Fibroblast of the conjunctiva (primary cell): ENCODE measurements around the gene COASY.
A peak's percentile ranks its signal among the peaks of the same experiment; 100 is the strongest.
"Not testable (repeated sequence)": the region's sequence is repeated elsewhere in the genome, so short reads cannot be mapped to it uniquely, and the experiment has no call there.

ENCODE experiments used
- DNase-seq: peaks from one replicate; pipeline ENCODE4 v3.0.0-alpha.2; 2010; ENCODE audit warnings: low read depth

Gene COASY

DNA sequence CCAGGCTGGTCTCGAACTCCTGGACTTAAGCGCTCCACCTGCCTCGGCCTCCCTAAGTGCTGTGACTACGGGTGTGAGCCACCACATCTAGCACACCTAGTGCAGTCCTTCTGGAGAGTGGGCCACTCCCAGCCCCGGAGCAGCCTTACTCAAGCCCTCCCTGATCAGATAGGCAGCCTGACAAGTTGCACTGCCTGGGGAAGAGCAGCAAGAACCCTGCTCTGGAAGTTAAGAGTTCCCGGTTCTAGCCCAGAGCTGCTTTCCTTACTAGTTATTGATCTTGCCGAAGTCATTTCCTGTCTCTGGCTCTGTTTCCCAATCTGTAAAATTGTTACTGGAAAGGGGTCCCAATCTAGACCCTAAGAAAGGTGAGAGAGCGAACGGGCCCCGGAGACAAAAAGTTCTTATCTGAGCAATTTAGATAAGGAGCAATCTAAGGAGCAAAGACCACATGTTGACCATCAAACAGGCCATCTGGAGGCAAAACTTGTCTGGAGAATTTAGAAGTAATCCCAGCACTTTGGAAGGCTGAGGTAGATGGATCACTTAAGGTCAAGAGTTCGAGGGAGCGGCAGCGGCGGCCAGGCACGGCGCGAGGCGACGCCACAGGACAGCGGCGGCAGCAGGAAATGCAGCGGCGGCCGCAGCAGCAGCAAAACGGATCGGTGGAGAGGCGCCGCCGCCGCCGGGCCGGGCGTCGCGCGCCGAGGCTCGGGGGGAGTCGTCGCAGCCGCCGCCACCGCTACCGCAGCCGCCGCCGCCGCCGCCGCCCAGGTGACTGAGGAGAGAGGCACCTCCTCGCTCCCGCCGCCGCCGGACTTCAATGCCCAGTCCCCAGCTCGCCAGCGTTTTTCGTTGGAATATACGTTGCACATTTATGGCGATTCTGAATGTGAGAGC lies 30.2 kb upstream of the COASY start:
- DNase-seq, result no peak

DNA sequence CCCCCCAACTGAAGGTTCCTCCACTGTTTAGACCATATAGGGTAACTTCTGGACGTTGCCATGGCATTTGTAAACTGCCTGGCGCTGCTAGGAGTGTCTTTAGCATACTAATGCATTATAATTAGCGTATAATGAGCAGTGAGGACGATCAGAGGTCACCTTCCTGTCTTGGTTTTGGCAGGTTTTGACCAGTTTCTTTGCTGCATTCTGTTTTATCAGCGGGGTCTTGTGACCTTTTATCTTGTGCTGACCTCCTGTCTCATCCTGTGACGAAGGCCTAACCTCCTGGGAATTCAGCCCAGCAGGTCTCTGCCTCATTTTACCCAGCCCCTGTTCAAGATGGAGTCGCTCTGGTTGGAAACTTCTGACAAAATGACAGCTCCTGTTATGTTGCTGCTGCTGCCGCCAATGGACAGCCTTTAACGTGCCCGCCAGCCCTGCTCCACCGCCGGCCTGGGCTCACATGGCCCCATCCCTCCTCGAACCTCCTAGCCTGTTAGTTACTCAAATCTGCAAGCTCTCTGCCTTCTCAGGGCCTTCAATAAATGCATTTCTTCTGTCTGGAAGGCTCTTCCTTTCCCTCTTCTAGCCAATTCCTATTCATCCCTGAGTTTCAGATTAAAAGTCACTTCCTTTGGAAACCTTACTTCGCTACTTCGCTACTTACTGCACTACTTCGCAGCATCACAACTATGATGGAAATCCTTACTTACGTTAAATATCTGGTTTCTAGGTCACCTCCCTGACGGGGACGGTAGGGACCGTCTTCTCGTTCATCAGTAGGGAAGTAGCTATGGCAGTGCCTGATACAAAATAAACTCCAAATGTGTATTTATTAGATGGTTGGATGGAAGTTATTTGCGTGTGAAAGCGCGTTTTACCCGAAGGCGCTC lies 26.5 kb upstream of the COASY start:
- DNase-seq, result no peak

DNA sequence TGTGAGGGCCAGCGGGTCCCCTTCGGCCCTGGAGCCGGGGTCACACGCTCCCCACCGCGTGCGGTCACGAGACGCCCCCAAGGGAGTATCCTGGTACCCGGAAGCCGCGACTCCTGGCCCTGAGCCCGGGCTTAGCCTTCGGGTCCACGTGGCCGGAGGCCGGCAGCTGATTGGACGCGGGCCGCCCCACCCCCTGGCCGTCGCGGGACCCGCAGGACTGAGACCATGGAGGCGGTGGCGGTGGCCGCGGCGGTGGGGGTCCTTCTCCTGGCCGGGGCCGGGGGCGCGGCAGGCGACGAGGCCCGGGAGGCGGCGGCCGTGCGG lies 25.9 kb upstream of the COASY start, which contains the start of gene NAGLU:
NAGLU (plus strand) TSS at position 194 of the 324 bp plus-strand sequence; CDS start at position 226, 32 bp downstream.
- DNase-seq, result peak; percentile 65

DNA sequence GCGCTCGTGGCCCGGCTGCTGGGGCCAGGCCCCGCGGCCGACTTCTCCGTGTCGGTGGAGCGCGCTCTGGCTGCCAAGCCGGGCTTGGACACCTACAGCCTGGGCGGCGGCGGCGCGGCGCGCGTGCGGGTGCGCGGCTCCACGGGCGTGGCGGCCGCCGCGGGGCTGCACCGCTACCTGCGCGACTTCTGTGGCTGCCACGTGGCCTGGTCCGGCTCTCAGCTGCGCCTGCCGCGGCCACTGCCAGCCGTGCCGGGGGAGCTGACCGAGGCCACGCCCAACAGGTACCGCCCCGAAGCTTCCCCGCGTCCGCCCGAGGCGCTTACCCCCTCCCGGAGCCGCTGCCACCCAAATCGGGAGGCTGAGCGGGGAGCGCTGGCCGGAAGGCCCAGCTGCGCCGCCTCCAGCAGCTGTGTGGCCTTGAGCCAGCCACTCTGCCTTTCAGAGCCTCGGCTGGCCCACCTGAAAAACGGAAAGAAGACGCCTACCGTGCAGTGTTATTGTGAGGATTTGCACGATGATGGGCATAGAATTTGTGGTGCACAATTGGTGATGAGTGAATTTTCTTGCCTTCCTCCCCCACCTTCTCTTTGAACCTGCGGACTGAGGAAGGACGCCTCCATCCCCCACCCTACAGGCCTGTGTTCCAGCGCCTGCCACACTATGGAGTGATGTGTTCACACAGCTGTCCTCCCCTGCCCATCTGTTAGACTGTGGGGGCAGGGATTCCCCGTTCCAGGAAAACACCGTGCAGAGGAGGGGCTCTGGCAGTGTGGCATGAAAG lies 25.4 kb upstream of the COASY start:
- peak; percentile 66 for DNase-seq

DNA sequence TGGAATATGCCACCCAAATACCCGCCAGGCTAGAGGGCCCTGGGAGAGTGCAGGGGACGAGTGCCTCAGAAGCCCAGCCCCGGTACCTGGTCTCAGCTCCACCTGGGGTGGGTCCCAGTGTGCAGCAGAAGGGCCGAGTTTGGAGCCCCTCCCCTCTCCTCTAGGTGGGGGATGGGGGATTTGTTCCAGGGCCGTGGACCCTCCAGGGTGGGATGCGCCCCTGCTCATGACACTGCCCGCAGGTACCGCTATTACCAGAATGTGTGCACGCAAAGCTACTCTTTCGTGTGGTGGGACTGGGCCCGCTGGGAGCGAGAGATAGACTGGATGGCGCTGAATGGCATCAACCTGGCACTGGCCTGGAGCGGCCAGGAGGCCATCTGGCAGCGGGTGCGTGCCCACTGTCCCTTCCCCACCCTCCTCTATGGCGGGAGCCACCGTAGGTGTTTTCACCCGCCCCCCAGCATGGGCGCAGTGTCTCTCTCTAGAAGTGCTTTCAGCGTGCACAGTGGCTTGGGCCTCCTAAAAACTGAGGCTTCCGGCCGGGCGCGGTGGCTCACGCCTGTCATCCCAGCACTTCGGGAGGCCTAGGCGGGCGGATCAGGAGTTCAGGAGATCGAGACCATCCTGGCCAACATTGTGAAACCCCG lies 24.7 kb upstream of the COASY start:
- no peak for DNase-seq

DNA sequence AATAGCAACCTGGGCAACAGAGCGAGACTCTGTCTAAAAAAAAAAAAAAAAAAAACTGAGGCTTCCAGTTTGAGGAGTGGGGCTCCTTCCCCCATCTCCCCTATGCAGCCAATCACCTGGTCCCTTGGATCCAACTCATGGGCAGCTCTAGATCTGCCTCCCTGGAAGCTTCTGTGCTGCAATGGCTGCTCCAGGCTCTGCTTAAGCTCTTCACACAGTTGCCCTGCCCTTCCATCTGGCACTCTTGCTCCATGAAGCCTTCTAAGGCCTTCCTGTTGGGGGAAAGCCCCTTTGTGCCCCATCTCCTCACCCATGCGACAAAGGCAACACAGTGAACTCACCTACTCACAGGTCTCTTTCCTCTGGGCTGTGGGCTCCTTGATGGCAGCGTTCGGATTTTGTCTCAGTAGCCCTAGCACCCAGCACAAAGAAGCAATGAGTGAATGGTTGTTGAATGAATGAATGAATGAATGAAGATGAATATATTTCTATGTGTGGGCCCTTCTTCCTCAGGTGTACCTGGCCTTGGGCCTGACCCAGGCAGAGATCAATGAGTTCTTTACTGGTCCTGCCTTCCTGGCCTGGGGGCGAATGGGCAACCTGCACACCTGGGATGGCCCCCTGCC lies 24.0 kb upstream of the COASY start:
- DNase-seq, result no peak

DNA sequence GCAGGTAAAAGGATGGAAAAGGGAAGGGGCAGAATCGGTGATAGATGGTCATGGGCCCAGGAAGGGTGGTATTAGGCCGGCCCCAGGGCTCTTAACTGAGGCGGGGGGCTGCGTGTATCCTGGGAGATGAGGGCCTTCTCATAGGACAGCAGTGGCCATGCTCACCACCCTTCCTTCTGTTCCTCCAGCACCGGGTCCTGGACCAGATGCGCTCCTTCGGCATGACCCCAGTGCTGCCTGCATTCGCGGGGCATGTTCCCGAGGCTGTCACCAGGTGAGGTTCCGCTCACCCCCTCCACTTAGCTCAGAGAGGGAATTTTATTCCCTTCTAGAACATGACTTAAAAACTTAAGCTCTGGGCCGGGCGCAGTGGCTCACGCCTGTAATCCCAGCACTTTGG lies 23.5 kb upstream of the COASY start:
- DNase-seq, result no peak

DNA sequence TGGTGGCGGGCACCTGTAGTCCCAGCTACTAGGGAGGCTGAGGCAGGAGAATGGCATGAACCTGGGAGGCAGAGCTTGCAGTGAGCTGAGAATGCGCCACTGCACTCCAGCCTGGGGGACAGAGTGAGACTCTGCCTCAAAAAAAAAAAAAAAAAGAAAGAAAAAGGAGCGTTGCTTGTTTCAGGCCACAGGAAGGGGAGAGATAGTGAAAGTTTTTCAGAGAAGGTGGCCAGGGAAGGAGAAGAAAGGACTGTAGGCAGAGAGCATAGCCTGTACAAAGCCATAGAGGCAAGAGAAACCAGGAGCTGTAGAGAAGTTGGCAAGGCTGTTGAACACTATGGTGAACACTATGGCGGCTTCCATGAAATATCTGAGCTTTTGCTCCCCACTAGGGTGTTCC lies 21.4 kb upstream of the COASY start:
- DNase-seq, result not testable (repeated sequence)

DNA sequence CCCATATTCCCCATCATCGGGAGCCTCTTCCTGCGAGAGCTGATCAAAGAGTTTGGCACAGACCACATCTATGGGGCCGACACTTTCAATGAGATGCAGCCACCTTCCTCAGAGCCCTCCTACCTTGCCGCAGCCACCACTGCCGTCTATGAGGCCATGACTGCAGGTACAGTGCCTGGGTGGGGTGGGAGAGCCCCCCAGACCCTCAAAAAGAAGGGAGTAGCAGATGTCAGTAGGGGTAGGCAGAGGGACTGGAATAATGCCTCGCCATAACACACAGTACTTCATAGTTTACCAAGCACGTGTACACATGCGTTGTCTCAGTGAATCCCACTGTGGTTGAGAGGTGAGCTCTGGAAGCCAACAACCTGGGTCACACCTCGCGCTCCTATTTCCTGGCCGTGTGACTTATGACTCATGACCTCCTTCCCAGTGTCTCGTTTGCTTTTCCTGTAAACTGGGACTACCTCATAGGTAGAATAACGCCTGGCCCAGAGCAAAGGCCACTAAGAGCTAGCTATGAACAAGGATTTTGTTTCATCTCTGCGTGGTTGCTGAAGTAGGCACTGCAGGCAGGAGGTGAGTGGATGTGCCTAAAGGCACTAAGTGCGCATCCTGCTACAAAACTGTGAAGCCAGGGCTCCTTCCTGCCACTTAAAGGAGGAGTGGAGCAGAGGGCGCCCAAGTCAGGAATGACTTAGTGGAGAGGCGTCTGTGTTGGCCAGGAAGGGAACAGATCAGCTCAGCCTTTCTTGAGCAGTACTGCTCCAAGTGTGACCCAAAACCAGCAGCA lies 20.7 kb upstream of the COASY start:
- DNase-seq, result no peak

DNA sequence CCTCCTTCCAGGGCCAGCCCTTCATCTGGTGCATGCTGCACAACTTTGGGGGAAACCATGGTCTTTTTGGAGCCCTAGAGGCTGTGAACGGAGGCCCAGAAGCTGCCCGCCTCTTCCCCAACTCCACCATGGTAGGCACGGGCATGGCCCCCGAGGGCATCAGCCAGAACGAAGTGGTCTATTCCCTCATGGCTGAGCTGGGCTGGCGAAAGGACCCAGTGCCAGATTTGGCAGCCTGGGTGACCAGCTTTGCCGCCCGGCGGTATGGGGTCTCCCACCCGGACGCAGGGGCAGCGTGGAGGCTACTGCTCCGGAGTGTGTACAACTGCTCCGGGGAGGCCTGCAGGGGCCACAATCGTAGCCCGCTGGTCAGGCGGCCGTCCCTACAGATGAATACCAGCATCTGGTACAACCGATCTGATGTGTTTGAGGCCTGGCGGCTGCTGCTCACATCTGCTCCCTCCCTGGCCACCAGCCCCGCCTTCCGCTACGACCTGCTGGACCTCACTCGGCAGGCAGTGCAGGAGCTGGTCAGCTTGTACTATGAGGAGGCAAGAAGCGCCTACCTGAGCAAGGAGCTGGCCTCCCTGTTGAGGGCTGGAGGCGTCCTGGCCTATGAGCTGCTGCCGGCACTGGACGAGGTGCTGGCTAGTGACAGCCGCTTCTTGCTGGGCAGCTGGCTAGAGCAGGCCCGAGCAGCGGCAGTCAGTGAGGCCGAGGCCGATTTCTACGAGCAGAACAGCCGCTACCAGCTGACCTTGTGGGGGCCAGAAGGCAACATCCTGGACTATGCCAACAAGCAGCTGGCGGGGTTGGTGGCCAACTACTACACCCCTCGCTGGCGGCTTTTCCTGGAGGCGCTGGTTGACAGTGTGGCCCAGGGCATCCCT lies 18.5 kb upstream of the COASY start:
- DNase-seq, result no peak

DNA sequence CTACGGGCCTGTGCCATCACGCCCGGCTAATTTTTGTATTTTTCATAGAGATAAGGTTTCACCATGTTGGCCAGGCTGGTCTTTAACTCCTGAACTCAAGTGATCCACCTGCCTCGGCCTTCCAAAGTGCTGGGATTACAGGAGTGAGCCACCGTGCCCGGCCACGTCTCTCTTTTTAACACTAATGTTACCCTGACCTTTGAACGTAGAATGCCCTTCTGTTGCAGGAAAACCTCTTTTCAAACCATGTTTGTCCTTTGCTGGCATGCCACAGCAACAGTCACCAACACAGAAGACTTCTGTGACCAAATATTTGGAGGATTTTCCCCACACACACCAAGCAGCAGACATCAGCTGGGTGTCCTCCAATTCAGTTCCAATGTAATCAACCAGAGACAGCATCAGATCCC lies 17.1 kb upstream of the COASY start:
- no peak for DNase-seq

DNA sequence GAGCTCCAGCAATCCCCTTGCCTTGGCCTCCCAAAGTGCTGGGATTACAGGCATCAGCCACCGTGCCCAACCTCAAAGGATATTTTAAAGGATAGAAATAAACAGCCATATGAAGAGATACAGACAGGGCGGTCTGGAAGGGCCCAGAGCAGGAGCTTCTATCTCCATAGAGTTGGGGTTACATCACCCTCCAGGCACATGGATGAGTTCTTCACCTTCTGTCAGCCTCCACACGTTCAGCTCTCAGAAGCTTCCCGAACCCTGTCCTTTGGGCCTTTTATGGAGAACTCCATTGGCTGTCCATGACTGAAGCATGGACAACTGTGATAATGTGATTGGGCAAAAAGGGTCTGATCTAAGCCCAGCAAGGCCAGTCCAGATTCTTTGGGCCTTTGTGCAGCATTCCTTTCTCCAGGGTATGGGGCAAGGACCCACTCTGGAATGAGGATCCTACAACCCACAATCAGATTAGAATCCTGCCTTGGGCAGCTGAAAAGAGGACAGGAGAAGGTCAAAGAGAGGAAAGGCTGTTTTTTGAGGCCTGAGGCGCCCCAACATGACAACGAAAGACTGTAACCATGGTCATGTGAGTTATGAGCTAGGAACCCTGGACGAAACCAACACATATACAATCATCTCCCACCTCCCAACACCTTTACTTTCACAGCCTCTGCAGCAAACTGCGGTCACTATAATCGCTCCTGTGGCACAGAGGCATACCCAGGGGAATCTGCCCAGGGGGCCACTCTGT lies 16.0 kb upstream of the COASY start:
- not testable (repeated sequence) for DNase-seq

DNA sequence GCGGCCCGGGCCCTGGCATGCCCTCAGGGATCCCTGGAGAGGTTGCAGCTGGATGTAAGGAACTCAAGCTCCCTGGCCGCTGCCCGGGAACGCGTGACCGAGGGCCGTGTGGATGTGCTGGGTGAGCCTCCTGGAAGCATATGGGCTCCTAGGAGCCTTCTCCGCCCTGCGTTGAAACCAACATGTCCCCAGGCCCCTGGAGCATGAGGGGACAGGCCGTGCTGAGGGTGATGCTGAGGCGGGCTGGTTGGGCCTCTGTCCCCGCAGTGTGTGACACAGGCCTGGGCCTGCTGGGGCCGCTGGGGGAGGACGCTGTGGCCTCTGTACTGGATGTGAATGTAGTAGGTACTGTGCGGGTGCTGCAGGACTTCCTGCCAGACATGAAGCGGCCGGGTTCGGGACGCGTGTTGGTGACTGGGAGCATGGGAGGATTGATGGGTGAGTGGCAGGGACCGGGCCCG lies 14.9 kb upstream of the COASY start:
- DNase-seq, result no peak

DNA sequence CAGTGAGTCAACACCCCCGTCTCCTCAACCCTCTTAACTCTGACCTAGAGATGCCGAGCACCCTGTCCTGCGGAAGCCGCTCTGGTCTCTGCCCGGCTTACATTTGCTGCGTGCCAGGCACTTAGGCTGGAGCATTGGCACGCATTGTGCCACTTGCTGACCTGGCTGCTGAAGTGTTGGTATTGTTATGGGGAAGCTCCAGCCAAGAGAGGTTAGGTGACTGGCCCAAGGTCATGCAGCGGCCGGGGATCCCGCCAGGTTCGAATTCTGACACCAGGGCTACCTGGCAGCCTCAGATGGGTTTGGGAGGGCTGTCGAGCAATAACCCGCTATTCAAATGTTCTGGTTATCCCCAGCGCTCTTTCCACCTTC lies 14.3 kb upstream of the COASY start:
- no peak for DNase-seq

DNA sequence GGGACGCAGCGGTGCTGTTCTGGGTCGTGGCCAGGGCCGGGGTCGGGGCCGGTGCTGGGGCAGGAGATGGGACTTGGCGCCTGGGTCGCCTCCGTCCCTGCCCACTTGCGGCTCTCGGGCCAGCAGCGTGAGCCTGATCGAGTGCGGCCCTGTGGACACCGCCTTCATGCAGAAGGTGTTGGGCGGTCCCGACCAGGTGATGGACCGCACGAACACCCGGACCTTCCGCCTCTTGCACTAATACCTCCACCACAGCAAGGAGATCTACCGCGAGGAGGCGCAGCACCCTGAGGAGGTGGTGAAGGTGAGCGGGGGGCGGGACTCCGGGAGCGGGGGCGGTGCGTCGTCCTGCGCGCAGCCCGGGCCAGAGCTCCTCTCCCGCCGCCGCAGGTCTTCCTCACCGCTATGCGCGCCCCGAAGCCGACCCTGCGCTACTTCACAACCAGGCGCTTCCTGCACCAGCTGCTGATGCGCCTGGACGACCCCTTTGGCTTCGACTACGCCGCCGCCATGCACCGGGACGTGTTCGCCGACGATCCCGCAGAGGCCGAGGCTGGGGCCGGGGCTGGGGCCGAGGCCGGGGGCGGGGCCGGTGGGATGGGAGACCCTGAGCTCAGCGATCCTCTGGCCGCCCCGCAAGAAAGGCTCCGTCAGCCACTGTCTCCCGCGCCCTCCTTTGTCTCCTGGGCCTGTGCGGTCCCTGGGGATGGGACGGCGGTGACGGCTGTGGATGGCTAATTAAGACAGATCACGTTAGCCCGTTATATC lies 13.7 kb upstream of the COASY start:
- DNase-seq, result no peak

DNA sequence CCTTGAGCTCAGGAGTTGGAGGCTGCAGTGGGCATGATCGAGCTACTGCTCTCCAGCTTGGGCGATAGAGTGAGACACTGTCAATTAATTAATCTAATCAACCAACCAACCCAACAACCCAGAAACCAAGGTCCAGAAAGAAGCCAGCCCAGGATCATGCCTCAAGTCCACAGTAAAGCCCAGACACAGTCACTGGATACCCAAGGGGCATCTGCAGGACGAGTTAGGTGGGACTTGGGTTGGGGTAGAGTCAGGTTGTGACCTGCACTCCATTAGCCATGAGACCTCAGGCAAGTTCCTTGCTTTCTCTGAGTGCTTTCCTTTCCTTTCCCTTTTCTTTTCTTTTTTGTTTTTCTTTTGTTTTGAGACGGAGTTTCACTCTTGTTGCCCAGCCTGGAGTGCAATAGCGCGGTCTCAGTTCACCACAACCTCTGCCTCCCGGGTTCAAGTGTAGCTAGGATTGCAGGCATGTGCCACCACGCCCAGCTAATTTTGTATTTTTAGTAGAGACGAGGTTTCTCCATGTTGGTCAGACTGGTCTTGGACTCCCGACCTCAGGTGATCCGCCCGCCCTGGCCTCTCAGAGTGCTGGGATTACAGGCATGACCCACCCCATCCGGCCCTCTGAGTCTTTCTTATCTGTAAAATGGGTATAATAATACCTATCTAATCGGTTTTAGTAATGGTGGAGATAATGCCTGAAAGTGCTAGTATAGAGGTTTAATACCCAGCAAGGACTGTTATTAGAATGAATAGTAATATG lies 12.8 kb upstream of the COASY start:
- no peak for DNase-seq

DNA sequence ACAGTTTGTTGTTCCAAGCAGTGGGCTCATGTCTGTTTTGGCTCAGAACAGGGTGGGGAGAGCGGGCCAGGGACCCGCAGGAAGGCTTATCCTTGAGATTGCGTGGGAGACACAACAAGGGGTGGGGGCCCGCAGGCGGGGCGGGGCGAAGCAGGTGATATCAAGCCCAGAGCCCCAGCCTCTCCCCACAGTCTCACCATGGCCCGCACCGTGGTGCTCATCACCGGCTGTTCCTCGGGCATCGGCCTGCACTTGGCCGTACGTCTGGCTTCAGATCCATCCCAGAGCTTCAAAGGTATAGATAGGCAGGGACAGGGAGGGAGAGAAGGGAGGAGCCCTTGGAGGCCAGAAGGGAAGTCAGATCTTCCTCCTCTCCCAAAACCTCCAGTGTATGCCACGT lies 9.2 kb upstream of the COASY start, which contains the start of gene HSD17B1:
HSD17B1 (plus strand) TSS at position 188 of the 400 bp plus-strand sequence; CDS start at position 199, 11 bp downstream.
- not testable (repeated sequence) for DNase-seq
